AG04449 (cell line): Measurements from ENCODE around the gene HHIPL1.

Experiments used
- CTCF ChIA-PET: fragments of 350-600 bp; formaldehyde crosslinking; extraction: SDS; loops from one replicate; lab custom pipeline; 2021; ENCODE audit warnings: antibody characterized with exemption; lab: Yijun Ruan, JAX
- POLR2A ChIA-PET: fragments of 400-600, 350-600 bp; formaldehyde crosslinking; extraction: SDS; loops from one replicate; lab custom pipeline; 2020; ENCODE audit warnings: antibody characterized with exemption, inconsistent platforms; lab: Yijun Ruan, JAX
- DNase-seq: peaks from one replicate; pipeline ENCODE4 v3.0.0-alpha.2; 2010; ENCODE audit warnings: low read depth, low spot score
- H3K4me3 ChIP-seq: 2 replicates; pipeline ENCODE4 v1.5.1; 2011; ENCODE audit warnings: low read depth, mild to moderate bottlenecking, control low read depth, low read length
- CTCF ChIP-seq: IDR thresholded peaks from one replicate; pipeline ENCODE4 v1.5.1; 2011; ENCODE audit warnings: mild to moderate bottlenecking, moderate library complexity, low read length, control low read depth, inconsistent platforms; ENCODE audit not compliant: insufficient read depth; ENCODE audit errors: missing control alignments

The HHIPL1 gene

GRCh38 chr14:99681101-99681831 lies 36.3 kb downstream of the HHIPL1 start:
- H3K4me3 ChIP-seq: no peak overlapping the region
- CTCF ChIA-PET: interaction anchor here (1.1 to 8.1 kb wide), 8 partner anchors 8 to 219 kb away, joined by 3 to 134 read pairs (median 6); no protein-coding TSS in a partner anchor
- DNase-seq: no peak
- no peak for TF ChIP-seq CTCF
- POLR2A ChIA-PET: no interaction called here

GRCh38 chr14:99681832-99682148 lies 36.9 kb downstream of the HHIPL1 start:
- no peak for DNase-seq
- no peak overlapping the region for H3K4me3 ChIP-seq
- ChIA-PET CTCF (interaction anchor here (0.8 to 8.1 kb wide), 8 partner anchors 9 to 222 kb away, joined by 3 to 134 read pairs (median 4); no protein-coding TSS in a partner anchor), POLR2A (no interaction called here)
- no peak for TF ChIP-seq CTCF

GRCh38 chr14:99682809-99683618 lies 38.1 kb downstream of the HHIPL1 start:
- DNase-seq: no peak
- ChIA-PET POLR2A (interaction anchor here (0.6 to 1.1 kb wide), 2 partner anchors 110 to 202 kb away, joined by 3 read pairs; partner anchors contain the start of genes CCNK, EML1 and SETD3), CTCF (interaction anchor here (0.6 to 8.1 kb wide), 27 partner anchors 10 to 221 kb away, joined by 3 to 134 read pairs (median 4); partner anchors contain the start of gene EML1)
- TF ChIP-seq CTCF: peak; percentile 98
- H3K4me3 ChIP-seq: peak overlapping the region; percentile 80

DNA sequence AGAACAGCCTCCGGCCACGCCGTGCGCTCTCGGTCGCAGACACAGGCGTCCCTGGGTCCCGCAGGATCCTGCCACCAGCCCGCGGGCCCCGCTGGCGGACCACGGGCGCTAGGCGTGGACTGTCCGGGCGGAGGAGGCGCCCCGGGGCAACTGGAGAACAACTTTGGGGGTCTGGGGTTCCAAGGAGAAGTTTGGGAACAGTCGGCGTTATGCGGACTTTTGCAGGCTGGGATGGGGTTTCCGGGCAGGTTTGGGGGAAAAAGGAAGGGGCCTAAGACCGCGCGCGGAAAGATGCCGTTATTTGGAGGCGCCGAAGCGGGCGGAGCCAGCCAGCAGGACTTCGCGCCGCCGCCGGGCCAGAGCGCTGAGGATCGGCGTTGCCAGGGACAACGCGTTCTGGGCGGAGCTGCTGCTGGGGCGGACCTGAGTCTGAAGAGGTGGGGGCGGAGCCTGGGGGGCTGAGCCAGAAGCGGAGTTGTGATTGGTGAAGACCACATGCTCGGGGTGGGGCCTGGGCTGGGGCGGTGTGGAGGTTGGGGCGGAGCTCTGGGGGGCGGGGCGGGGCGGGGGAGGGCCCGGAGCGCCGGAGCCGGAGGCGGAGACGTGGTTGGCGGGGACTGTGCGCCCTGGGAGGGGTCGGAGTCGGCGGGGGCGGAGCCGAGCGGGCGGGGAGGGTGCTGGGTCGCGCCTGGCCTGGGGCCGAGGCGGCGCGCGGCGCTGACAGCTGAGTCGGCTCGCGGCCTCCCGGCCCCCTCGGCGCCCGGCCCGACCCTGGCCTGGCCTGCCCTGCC lies 38.9 kb downstream of the HHIPL1 start, which contains the start of gene CYP46A1:
CYP46A1 (plus strand) TSS at position 680 of the 791 bp plus-strand sequence. CDS start 120 bp downstream, outside the sequence.
- DNase-seq: peak; percentile 92
- TF ChIP-seq CTCF: no peak
- peak within 1 kb of the TSS; percentile 80 for H3K4me3 ChIP-seq
- ChIA-PET POLR2A (interaction anchor here (0.6 to 1.1 kb wide), 2 partner anchors 109 to 203 kb away, joined by 3 read pairs; partner anchors contain the start of genes CCNK, EML1 and SETD3), CTCF (interaction anchor here (0.6 to 2.8 kb wide), 12 partner anchors 9 to 216 kb away, joined by 3 to 19 read pairs (median 4); no protein-coding TSS in a partner anchor)

- DNase-seq: no peak
- peak overlapping the region; percentile 66 for H3K4me3 ChIP-seq
- TF ChIP-seq CTCF: no peak
- CTCF ChIA-PET: interaction anchor here (0.6 to 2.8 kb wide), 13 partner anchors 10 to 215 kb away, joined by 3 to 19 read pairs (median 4); no protein-coding TSS in a partner anchor
- POLR2A ChIA-PET: interaction anchor here (1.1 kb wide), 1 partner anchor 109 kb away, joined by 3 read pairs; the partner anchor contains the start of gene EML1
Measured at GRCh38 chr14:99684410-99684934, 39.5 kb downstream of the HHIPL1 start.
